GM12872 (cell line): ENCODE data around the gene RND3.

Experiments
- CTCF ChIP-seq: IDR thresholded peaks from 3 replicates; pipeline ENCODE4 v1.5.1; 2011; ENCODE audit warnings: low read depth, mild to moderate bottlenecking, low read length, moderate library complexity; ENCODE audit not compliant: insufficient read depth

The RND3 gene

DNA sequence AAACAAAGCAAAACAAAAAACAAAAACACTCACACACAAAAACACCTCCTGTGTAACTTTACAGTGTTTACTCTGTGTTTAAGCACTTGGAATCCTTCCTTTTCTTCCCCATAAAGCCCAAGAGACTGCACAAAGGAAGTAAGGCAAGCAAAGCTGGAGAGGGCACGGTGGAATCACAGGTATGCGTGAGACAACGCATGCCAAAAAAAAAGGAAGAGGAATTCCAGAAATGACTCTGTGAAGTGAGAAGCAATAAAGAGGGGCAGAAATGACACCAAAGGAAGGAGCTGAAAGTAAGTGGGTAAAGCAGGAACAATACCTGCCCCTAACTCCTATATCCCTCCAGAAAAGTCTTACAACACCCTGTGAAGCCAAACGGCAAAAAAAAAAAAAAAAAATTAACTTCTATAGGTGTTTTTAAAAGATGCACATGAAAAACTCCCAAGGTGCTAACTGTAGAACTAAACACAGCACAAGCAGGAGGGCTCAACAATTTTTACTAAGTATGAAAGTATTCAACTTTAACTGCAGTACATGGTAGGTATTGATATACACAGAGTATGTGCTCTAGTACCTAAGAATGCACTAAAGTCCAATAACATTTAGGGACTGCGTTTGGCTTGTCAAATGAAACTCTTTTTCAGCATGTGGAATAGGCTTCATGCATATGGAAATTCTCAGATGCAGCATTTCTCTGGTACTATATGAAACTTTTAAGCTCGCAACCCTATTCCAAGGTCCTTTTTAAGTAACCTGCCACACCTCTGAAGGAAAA, 9.1 kb downstream of the RND3 start:
- TF ChIP-seq CTCF = no peak

- TF ChIP-seq CTCF = no peak
These were observed 10.1 kb downstream of the RND3 start for GRCh38 chr2:150477347-150477746.

DNA sequence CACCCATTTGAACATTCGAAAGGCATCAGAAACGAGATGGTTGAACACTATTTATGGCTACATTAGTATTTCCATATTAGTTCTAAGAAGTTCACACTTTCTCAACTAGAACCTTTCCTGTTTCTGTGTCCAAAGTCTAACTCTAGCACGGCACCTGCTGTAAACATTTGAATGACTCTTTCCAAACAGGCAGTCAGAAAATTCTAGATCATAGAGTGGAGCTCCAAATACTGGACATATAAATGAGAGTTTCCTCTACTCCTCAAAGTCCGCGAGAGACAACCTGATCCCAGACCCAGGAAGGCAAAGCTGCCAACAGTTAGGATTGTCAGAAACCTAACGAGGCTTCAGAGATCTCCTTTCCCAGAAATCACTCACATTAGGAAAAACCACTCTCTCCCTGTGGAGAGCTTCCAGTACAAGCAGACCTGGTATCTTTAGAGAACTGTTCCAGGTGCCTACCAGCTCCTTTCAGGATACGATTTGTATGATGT, 10.6 kb downstream of the RND3 start:
- TF ChIP-seq CTCF = no peak

DNA sequence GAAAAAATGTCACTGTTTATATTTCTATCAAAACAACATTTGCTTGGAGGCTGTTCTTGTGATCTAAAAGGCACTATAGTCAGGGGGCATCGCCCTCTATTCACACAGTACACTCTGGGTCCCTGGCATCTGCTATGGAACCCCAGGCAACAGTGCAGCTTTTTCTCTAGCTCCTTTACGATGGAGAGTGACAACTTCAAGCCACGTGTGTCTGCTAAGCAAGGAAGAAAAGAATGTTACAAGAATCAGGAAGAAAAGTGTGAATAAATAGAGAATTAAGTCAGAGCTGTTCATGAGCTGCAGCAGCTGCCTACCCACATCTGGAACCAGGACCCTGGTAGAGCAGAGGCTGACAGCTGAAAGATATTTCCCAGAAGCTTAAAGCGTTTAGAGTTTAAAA, 11.2 kb downstream of the RND3 start:
- TF ChIP-seq CTCF = no peak

DNA sequence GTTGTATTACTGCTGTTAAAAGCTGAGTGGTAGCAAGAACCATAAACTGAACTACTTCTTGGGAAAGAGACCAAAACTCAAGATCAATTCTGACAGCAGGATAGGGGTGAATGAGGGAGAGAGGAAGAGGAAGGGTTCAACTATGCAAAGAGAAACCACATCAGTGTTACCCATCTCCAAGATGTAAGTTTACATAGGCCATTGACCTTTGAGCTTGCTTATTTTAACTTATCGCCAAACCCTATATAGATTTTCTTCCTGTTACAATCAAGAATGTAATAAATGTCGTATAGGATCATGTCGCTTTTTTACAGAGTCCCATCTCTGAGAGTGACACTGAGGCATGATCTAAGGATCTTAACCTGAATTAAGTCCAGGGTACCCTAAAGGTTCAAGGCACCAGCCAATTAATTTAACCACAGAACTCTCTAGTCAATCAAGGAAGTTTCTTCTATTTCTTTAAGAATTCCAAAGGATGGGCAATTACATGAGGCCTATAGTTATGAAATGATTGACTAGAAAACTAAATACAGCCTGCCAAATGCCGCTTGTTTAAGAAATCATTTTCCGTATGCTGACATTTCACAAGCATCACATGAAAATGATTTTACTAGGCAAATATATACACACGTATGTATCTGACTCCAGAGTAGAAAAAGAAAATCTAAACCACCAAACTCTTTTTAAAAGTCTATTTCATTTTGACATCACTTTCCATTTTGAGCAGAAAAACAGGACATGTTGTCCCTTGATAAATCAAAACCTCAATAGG, 11.8 kb downstream of the RND3 start:
- no peak for TF ChIP-seq CTCF

DNA sequence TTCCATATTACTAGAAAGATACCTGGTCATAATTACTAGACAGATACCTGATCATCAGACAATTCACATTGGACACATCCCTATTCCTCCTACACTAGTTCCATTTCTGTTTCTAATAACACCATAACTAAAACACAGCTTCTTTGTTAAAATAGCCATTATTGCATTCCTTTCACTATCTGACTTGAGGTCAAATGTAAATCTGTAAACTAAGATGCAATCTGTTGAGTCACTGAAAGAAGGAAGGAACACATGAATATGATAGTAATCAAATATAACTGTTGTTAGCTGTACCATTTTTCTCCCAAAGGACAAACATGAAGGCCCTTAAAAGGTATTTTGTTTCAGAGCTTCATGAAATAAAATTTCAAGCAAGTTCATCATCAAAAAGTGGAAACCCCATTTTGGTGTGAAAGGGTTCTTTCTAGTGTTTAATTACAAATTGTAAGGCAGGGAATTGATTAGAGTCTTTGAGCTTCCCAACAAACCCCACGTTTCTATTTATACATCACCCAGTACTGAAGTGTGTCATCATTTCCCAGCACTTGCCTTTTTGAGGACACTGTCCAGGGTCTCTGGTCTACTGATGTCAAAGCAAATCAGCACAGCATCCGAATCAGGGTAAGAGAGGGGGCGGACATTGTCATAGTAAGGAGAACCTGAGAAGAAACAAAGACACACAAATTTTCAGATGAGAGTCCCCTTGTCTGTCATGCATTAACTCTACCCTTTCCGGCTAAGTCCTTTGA, 13.0 kb downstream of the RND3 start:
- no peak for TF ChIP-seq CTCF

GRCh38 chr2:150473767-150474166, 13.7 kb downstream of the RND3 start:
- TF ChIP-seq CTCF = no peak
